Gastroesophageal sphincter (tissue), 3 donors: ENCODE data around the gene HNF1B.

Experiments used
- CTCF ChIP-seq, 4 experiments: fragments of 200-600 bp in 2 of 4; fragments of 450-650 bp in 2 of 4; sonication (generic) in 1 of 4; IDR thresholded peaks; one replicate each; pipeline ENCODE4 v1.5.1; 2017 to 2019; ENCODE audit warnings: antibody characterized with exemption in 4 of 4, mild to moderate bottlenecking in 2 of 4, moderate library complexity in 2 of 4
- EP300 ChIP-seq: sonication (generic); formaldehyde crosslinking; IDR thresholded peaks from one replicate; pipeline ENCODE4 v1.6.1; 2017; ENCODE audit warnings: antibody characterized with exemption, mild to moderate bottlenecking
- POLR2A ChIP-seq, 2 donors: fragments of 450-650 bp; IDR thresholded peaks; one replicate each; pipeline ENCODE4 v1.6.1; 2017; ENCODE audit warnings: antibody characterized with exemption in 2 of 2, mild to moderate bottlenecking in 2 of 2, moderate library complexity in 1 of 2
- POLR2AphosphoS5 ChIP-seq: sonication (generic); formaldehyde crosslinking; IDR thresholded peaks from one replicate; pipeline ENCODE4 v1.6.1; 2017; ENCODE audit warnings: antibody characterized with exemption

- TF ChIP-seq CTCF (IDR thresholded peaks at IDR 0.05) = no peak
- no peak for TF ChIP-seq POLR2A (IDR thresholded peaks at IDR 0.05)
- TF ChIP-seq POLR2AphosphoS5 = no peak
- no peak for TF ChIP-seq EP300
Measured at GRCh38 chr17:37737081-37737480, 7.8 kb downstream of the HNF1B start.
